Renal cortex interstitium (tissue), 11 donors: ENCODE measurements around the gene RFT1. TPM values are rescaled to one million over a fixed set of nuclear protein-coding genes. Genes with fewer than 3 reads are reported as not detected.

Experiments
- DNase-seq, 11 donors: peaks; one replicate each; pipeline ENCODE4 v3.0.0-alpha.2; 2013; ENCODE audit warnings: low read depth in 9 of 11, low spot score in 4 of 11; ENCODE audit errors: extremely low read depth in 1 of 11
- polyA plus RNA-seq, 3 donors: library from polyadenylated mRNA; unstranded; fragments of 120-200 nt; gene quantifications; one replicate each; pipeline ENCODE4 v1.2.1, GENCODE V29; 2013; ENCODE audit not compliant: insufficient read length in 3 of 3

Gene RFT1
- polyA plus RNA-seq, 3 donors, result 23.2 to 26.7 (median 26.1) TPM

DNA sequence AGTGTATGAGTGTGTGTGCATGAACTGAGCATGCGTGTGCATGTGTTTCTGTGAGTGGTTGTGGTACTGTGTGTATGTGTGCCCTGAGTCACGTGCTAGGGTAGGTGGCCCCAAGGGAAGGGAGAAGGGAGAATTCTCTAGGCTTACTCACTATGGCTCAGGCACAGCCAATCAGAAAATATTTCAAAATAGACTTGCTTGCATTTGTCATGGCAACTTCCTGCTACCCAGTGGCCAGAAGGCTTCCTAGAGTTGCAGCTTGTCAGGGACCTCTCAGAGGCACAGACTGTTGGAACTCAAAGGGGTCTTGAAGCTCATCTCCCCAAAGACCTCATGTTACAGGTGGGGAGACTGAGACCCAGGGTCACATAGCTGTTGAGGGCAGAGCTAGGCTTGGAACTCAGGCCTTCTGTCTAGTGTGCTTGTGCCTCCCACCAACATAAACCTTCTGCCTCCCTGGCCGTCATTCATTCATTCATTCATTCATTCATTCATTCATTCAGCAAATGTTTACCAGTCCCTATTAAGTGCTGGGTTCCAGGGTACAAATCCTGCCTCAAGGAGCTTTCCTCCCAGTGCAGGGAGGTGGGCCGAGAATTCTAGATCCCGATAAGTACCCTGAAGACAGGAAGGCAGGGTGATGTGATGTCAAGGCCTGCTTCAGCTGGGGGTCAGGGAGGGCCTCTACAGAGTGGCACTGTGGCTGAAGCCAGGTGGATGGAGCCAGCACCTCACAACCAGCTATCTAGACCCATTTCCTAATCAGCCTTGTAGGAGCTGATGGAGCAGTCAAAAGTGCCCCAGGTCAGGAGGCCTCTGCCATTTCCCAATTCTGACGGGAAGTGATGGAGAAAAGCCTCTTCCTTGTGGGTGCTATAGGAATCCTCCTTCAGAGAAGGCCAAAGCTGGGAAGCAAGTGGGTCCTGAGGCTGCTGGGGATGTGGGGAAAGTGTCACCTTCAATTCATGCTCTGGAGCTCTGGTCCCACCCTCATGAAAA, 10.9 kb upstream of the RFT1 start:
- no peak for DNase-seq

DNA sequence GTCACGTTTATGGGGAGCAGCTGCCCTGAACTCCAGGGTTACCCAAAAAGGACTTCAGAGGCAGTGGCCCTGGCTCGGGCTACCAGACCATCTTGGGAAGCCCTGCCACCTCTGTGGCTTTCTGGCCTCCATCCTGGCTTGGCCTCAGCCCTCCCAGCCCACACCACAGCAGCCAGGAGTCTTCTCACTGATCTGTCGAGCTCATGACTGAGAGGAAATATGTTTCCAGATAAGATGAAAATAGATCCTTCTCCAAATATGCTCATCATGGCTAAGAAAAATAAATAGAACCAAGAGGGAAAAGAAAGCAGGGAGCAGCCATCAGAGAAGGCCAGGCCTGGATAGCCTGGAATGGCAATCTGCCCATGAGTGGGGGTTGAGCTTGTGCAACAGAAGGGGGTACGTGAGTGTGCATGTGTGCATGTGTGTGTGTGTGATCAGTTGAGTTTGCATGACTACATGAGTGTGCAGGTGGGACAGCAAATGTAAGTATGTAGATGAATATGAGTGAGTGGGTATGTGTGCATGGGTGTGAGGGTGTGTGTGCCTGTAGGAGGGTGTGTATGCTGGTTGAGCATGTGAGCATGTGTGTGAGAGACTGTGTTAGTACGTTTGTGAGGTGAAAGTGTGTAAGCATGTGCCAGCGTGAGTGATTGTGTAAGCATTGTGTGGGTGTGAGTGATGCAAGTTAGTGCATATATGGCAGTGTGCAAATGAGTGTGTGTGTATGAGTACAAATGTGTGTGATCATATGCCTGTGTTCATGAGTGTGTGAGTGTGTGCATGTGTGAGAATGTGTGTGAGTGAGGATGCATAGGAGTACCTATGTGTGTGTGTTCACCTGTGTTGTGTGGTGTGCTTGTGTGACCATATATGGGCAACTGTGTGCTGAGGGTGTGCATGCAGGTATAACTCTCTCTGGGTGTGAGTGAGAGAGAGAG, 9.9 kb upstream of the RFT1 start:
- no peak for DNase-seq

DNA sequence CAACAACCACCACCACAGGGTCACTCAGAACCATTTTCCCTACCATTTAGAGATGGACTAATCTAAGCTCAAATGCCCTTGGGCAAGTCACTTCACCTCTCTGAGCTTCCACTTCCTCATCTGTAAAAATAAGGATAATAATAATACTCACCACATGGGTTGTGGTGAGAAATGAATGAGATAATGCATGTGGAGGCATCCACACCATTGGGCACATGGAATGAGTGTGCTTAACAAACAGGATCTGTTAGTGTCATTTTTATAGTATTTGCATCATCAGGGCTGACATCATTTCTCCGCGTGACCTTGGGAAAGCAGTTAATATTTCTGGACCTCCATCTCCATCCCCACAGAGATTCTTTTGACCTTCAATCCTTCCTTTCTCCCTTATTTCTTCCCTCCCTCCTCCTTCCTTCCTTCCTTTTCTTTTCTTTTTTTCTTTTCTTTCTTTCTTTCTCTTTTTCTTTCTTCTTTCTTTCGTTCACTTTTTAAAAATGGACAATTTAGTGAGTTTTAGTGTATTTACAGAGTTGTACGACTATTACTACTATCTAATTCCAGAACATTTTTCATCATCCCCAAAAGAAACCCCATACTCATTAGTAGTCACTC, 7.7 kb upstream of the RFT1 start:
- no peak for DNase-seq

DNA sequence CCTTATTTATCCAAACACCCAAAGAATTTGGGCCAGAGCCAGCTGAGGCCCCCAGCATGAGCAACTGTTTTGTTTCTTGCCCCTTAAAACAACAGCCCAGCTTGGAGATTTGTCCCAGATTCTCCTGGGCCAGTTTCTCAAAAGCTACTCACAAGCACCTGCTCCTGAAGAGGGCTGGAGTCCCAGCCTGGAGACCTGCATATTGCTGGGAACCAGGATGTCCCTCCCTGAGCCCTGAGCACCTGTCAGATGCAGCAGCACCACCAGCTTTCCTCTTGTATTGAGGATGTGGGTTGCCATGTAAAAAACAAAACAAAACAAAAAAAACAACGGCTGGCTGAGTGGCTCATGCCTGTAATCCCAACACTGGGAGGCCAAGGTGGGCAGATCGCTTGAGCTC, 7.0 kb upstream of the RFT1 start:
- no peak for DNase-seq

DNA sequence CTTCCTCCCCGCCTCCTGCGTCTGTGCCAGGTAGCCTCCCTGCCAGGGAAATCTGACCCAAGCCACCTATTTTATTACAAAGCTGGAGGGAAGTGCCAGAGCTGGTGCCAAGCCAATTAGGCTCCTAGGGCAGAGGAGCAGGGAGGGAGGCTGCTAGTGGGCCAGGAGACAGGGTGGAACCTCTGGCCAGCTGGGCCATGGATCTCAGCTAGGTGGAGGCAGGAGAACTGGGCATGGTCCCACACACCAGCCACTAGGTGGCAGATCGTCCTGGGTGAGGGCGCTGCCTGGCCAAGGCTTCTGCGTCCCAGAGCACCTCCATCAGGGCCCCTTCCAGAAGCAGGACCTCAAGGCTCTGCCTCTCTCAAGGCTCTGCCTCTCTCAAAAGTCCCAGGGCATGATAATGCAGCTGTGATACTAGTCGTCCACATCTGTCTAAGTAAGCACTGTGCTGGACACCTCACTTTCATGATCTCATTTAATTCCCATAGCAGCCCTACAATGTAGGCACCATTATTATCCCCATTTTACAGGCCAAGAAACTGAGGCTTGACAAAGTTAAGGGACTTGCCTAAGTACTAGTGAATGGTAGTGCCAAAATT, 4.5 kb upstream of the RFT1 start:
- DNase-seq, result peak in 6 of 11 donors; percentile 44 to 58 (median 54)

DNA sequence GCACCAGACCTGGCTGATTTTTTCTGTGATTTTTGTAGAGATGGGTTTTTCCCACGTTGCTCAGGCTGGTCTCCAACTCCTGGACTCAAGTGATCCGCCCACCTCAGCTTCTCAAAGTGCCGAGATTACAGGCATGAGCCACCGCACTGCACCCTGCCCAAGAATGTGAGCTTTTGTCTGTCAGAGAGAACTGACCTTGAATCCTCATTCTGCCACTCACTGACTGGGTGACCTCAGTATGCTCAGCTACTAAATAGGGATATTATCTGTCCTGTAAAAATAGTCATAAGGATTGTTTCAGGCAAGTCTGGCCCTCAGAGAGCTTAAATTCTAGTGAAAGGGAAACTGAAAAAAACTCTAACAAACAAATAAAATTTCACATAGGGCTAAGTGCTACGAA, 2.1 kb upstream of the RFT1 start:
- DNase-seq, result no peak

DNA sequence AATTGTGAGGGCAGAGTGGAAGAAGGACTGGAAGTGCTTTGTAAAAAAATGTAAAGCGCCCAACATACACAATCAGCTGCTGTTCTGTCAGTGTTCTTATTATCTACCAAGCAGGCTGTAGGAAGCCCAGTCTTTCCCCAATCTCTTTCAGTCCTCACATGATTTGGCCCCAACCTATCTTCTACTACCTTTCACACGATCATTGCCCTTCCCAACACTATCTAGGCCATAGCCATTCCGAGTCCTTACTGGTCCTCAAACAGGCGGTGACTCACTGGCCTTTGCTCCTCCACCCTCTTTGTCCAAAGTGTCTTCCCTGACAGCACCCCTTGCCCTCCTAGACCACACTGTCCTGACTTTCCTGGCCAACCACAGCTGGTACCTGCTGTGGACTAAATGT, 861 bp upstream of the RFT1 start:
- no peak for DNase-seq

DNA sequence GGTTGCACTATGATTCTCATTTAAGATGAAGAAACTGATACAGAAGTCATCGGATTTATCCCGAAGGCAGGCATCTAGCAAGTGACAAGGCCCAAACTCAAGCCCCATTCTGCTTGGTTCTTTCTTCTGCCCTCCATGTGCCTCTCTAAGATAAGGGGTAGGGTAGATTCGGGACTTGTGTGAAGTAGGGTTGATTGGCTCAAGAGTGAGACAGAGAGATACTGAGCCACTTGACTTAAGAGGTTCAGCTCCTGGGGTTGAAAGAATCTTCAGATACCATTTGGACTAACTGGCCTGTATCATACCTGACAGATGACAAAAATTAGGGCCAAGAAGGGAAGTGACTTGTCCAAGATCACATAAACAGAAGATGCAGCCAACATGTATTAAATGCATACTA, 891 bp downstream of the RFT1 start:
- no peak for DNase-seq

DNA sequence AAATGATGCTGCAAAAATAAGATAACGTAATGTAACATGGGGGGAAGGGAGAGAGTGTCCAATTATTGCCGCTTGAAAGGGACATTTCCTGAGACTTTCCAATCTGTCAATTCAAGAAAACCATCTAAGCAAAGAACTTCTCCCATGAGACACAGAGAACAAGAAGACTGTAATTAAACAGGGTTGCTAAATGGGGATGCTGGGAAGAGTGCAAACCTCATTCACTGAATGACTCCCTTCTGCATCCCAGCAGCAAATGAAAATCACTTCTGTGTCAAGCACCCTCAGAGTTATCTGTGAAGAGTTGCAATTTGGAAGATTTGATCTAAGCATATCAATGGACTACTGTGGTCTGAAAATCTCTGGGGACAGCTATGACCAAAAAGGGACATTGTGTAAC, 3.6 kb downstream of the RFT1 start:
- no peak for DNase-seq

DNA sequence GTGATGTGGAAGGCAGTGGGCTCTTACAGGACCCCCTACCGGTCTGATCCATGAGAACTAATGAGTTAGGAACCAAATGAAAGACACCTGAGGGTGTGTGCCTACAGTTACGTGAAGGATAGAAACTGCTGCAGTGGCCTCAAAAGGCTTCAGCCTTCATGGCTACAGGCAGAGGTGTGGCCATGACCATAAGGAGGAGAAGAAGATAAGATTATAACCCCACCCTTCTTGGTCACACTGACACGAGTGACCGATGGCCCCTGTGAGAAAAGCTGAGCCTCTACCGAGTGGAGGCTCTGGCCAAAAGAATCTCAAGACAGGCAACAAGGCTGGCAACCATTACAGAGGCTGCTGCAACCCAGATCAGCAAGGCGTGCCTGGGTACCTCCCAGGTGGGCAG, 6.3 kb downstream of the RFT1 start:
- no peak for DNase-seq

DNA sequence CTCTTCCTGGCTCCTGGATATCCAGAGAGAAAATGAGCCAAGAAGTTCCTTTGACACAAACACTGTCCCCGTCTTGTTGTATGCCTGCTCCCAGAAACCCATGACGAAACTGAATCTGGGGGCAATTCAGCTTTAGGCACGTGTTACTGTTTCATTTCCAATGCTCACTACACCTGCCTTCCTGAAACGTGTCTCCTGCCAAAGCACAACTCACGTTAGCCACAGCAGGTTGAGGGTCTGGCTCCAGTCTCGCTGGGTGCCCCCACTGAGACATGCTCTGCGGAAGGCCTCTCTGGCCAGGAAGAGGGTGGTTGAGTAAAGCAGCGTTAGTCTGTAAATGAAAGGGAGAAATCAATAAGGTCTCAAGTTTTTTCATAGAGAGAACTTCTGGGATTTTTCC, 6.7 kb downstream of the RFT1 start:
- DNase-seq, result no peak

DNA sequence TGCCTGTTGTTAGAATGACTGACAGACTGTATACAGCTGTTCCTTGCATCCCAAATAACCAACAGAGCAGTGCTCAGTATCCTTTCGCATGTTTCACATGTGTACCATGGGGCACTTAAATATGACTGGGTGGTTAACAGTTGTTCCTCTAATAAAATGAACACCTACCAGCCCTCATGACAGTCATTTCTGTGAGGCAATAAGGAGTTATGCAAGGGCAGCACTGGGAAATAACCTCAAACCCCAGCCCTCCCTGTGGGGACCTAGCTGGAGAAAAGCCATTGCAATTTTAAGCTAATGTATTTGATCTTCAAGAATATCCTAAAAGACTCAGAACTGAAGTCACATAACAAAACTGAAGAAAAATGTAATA, 7.3 kb downstream of the RFT1 start:
- no peak for DNase-seq

DNA sequence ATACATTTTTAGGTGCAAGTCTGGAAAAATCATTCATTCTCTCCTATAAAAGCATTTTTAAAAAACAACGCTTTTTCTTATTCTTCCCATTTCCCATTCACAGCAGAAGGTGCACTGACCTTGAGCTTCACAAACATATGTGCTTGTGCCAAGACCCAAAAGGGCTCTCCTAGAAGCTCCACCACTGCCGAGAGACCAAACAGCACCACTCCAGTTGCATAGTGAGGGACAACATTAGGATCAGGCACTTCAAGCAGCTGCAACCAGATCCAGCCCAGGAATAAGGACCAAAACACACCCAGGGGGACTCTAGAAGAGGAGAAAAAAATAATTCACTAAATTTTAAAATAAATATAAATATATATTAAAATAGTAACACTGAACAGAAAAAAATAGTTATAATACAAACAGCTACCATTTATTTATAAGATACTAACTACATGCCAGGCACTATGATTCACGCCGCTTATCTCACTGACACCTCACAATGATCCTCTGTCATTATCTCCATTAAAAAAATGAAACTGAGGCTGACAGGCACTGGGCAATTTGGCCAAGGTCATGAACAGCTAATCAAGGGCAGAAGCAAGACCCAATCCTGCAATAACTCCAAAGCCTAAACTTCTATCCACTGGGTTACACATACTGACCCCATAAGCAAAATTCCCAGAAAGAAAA, 7.8 kb downstream of the RFT1 start:
- DNase-seq, result no peak

DNA sequence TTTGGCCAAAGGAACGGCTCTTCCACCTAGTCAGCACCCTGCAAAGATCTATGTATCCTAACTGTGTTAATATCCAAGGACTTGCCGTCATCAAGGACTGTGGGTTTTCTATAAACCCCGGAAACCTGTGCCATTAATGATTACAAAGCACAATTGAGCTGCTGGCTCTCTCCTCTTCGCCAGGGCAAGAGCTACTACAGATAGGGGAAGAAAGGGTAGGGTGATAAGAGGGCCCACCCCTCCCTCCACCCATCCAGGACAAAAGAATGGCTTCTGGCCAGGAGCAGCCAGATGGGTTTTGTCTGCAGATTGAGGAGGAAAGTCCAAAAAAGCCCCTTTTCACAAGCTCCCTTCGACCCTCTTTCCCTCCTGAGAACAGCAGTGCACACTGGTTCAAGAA, 9.9 kb downstream of the RFT1 start:
- no peak for DNase-seq

DNA sequence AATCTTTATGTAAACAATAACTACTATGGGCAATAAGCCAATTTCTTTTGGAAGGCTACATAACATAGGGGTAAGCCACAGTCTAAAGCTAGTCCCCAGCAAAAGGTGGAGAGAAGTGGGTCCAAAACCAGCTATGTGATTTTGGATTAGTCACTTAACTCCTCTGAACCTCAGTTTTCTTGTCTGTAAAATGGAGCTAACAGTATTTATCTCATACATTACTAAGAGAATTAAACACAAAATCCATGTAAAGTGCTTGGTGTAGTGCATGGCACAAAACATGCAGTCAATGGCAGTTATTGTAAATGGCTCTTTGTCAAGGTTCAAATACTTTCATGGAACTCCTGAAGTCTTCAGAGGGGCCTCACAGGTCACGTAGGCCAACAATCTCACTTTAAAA, 13.3 kb downstream of the RFT1 start:
- DNase-seq, result no peak

DNA sequence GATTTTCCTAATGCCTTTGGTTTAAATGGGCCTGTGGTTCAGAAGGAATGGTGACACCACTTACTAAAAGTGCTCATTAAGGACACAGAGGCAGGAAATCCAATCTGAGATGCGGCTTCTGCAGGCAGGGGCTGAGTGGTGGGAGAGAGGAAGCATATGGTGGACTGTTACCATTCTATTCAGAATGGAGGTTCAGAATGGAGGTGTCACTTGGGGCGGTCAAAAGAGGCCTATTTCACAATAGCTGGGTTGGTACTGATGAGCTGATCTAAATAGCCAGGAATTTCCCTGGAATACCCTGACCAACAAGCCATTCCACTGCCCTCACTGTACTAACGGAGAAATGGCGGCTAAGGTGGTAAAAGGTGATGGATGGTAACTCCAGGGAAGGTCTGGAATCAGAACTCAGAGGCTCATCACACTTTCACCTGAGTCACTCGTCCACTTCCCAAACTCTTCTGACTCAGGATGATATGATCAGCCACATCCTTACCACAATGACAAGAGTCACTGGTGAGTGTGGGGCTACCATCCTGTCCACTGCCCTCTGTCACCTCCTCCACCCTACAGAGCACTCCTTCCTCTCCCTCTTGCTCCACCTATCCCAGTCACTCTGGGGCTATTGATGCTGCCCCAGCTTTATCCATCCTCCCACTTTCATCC, 15.7 kb downstream of the RFT1 start:
- no peak for DNase-seq

DNA sequence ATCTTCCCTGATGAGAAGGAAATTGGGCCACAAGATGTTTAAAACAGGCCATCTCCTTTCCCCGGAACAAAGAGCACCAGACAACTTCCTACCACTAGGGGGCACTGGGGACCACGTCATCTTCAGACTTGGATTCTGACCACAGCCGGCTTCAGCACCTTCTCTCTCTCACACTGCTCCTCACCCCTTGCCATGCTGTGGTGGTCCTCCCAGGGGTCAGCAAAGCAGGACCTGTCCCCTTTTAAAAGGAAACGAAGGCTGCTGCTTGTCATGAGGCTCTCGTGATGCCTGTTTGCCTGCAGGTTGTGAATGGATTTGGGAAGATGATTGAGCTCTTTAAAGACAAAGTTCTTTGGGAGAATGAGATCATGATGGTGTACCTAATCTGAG, 16.2 kb downstream of the RFT1 start:
- DNase-seq, result peak in 10 of 11 donors; percentile 56 to 79 (median 68)
